GM23248 (cell line): ENCODE measurements around the gene ACVR1. TPM values are rescaled to one million over a fixed set of nuclear protein-coding genes. Genes with fewer than 3 reads are reported as not detected.
A peak's percentile ranks its signal among the peaks of the same experiment; 100 is the strongest.
"Not testable (repeated sequence)": the region's sequence is repeated elsewhere in the genome, so short reads cannot be mapped to it uniquely, and the experiment has no call there.

Experiments used
- DNase-seq: peaks from one replicate; pipeline ENCODE4 v3.0.0-alpha.2; 2015
- H2AFZ ChIP-seq: fragments of 200-600 bp; sonication (generic); 2 replicates; pipeline ENCODE4 v1.6.1; 2016; ENCODE audit warnings: antibody characterized with exemption
- H3F3A ChIP-seq: fragments of 200-600 bp; sonication (generic); 2 replicates; pipeline ENCODE4 v1.6.1; 2016; ENCODE audit warnings: mild to moderate bottlenecking, antibody characterized with exemption, mixed run types; ENCODE audit not compliant: insufficient read depth
- H3K27ac ChIP-seq: fragments of 200-600 bp; sonication (generic); 2 replicates; pipeline ENCODE4 v1.5.1; 2016; ENCODE audit warnings: mild to moderate bottlenecking
- H3K27me3 ChIP-seq: fragments of 200-600 bp; sonication (generic); replicated peaks from 2 replicates; pipeline ENCODE4 v1.6.1; 2016; ENCODE audit warnings: mild to moderate bottlenecking; ENCODE audit not compliant: insufficient read depth
- H3K36me3 ChIP-seq: fragments of 200-600 bp; sonication (generic); 2 replicates; pipeline ENCODE4 v1.6.1; 2016; ENCODE audit warnings: low read depth, mild to moderate bottlenecking
- H3K4me1 ChIP-seq: fragments of 200-600 bp; sonication (generic); 2 replicates; pipeline ENCODE4 v1.6.1; 2016; ENCODE audit warnings: mild to moderate bottlenecking; ENCODE audit not compliant: insufficient read depth
- H3K4me2 ChIP-seq: fragments of 200-600 bp; sonication (generic); one replicate; pipeline ENCODE4 v1.6.1; 2016; ENCODE audit warnings: mild to moderate bottlenecking; ENCODE audit not compliant: unreplicated experiment
- H3K4me3 ChIP-seq: fragments of 200-600 bp; sonication (generic); 2 replicates; pipeline ENCODE4 v1.5.1; 2016; ENCODE audit warnings: mild to moderate bottlenecking
- H3K79me2 ChIP-seq: fragments of 200-600 bp; sonication (generic); 2 replicates; pipeline ENCODE4 v1.6.1; 2016; ENCODE audit warnings: mild to moderate bottlenecking; ENCODE audit not compliant: insufficient read depth
- H3K9ac ChIP-seq: fragments of 200-600 bp; sonication (generic); 2 replicates; pipeline ENCODE4 v1.6.1; 2016; ENCODE audit warnings: mild to moderate bottlenecking
- H3K9me2 ChIP-seq: fragments of 200-600 bp; sonication (generic); 2 replicates; pipeline ENCODE4 v1.6.1; 2016; ENCODE audit warnings: mixed run types, mild to moderate bottlenecking, moderate library complexity; ENCODE audit not compliant: insufficient read depth
- H3K9me3 ChIP-seq: fragments of 200-600 bp; sonication (generic); one replicate; pipeline ENCODE4 v1.6.1; 2017; ENCODE audit warnings: low read depth
- H4K20me1 ChIP-seq: fragments of 200-600 bp; sonication (generic); 2 replicates; pipeline ENCODE4 v1.6.0; 2016; ENCODE audit not compliant: insufficient read depth
- EZH2 ChIP-seq: fragments of 200-600 bp; sonication (generic); IDR thresholded peaks from 2 replicates; pipeline ENCODE4 v1.6.1; 2018; ENCODE audit warnings: antibody characterized with exemption, mild to moderate bottlenecking; ENCODE audit not compliant: insufficient read depth, poor library complexity, severe bottlenecking
- EZH2phosphoT487 ChIP-seq: fragments of 200-600 bp; sonication (generic); IDR thresholded peaks from 2 replicates; pipeline ENCODE4 v1.6.1; 2018; ENCODE audit warnings: antibody characterized with exemption, moderate library complexity, mild to moderate bottlenecking, low read depth; ENCODE audit not compliant: insufficient read depth
- WGBS, 2 experiments: methylation state at CpG; one replicate each; pipeline ENCODE4 v1.1.6; 2015 to 2017; ENCODE audit warnings: low lambda C conversion rate in 2 of 2, low coverage in 1 of 2; ENCODE audit errors: missing lambda C conversion rate in 2 of 2; 5-methylcytosine and 5-hydroxymethylcytosine counted together
- in situ Hi-C: fragments of 300-500 bp; cut with MboI; formaldehyde crosslinking; loops from 2 replicates; pipeline ENCODE4 v1.15.0; 2020
- polyA plus RNA-seq: library from polyadenylated mRNA; unstranded; fragments of >200 nt; fragmentation: Nextera tagmentation; extraction: Ambion mirVana; gene quantifications from 2 replicates; pipeline ENCODE4 v1.2.1, GENCODE V29; 2016
- total RNA-seq: library from RNA; depleted of rRNA; stranded (reverse); fragments of >200 nt; shearing (Covaris generic); gene quantifications from 2 replicates; pipeline ENCODE4 v1.2.3, GENCODE V29; 2014

Gene ACVR1
- total and polyA plus RNA-seq, 2 experiments from 2014 or later: 16.2 to 31.3 TPM

DNA sequence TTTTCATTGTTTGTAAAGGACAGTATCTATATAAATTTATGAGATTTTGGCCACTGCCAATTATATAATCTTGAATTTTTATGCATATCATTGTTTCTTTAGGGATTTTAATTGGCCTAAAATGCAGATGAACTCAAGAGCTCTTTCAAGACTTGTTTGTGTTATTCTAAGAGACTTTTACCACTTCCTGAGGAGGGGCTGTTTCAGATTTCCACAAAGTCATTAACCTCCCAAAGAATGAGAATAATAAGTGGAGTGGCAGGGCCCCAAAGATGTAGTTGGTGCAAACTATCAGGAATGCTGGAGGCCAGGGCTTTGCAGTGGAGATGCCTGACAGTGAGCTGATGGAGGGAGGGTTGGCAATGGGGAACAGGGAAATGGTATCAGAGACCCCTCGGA lies 15.5 kb upstream of the ACVR1 start:
- WGBS, 2 experiments: 92 to 96% methylated on average over 1 of the region's 1 CpG
- TF ChIP-seq EZH2 (no peak), EZH2phosphoT487 (no peak)

GRCh38 chr2:157890969-157891642 lies 15.0 kb upstream of the ACVR1 start:
- Histone ChIP-seq H3K4me3 (no peak overlapping the region), H3K9ac (no peak overlapping the region), H4K20me1 (no peaks in the 10 kb centered on the region), H3F3A (peaks cover 9% of the 10 kb centered on the region), H3K4me1 (peaks cover 15% of the 10 kb centered on the region), H3K4me2 (no peak overlapping the region), H3K79me2 (no peaks in the 10 kb centered on the region), H3K27me3 (no peaks in the 10 kb centered on the region), H3K9me3 (no peaks in the 10 kb centered on the region), H3K27ac (no peak overlapping the region), H3K9me2 (no peaks in the 10 kb centered on the region), H3K36me3 (no peaks in the 10 kb centered on the region), H2AFZ (no peak overlapping the region)
- peak; percentile 12 for DNase-seq
- in situ Hi-C loops: no loop called here
- TF ChIP-seq EZH2phosphoT487 (no peak), EZH2 (no peak)
- WGBS, 2 experiments: 96 to 98% methylated on average over 2 of the region's 2 CpGs

More for the DNA sequence above, 15.5 kb upstream of the ACVR1 start:
- H3K79me2 ChIP-seq: no peaks in the 10 kb centered on the region
- in situ Hi-C loops: no loop called here
- no peak for DNase-seq
- no peak overlapping the region for H3K27ac ChIP-seq
- no peak overlapping the region for H3K4me2 ChIP-seq
- H2AFZ ChIP-seq: no peak overlapping the region
- H4K20me1 ChIP-seq: no peaks in the 10 kb centered on the region
- no peak overlapping the region for H3K9ac ChIP-seq
- no peaks in the 10 kb centered on the region for H3K27me3 ChIP-seq
- peaks cover 9% of the 10 kb centered on the region for H3F3A ChIP-seq
- H3K4me3 ChIP-seq: no peak overlapping the region
- no peaks in the 10 kb centered on the region for H3K9me3 ChIP-seq
- peaks cover 15% of the 10 kb centered on the region for H3K4me1 ChIP-seq
- H3K9me2 ChIP-seq: no peaks in the 10 kb centered on the region
- no peaks in the 10 kb centered on the region for H3K36me3 ChIP-seq

GRCh38 chr2:157887946-157888345 lies 11.8 kb upstream of the ACVR1 start:
- TF ChIP-seq EZH2: no peak
- Histone ChIP-seq H3K79me2 (no peaks in the 10 kb centered on the region), H3K9ac (no peak overlapping the region), H3K4me2 (no peak overlapping the region), H3K9me3 (no peaks in the 10 kb centered on the region), H3K36me3 (no peaks in the 10 kb centered on the region), H4K20me1 (no peaks in the 10 kb centered on the region), H3F3A (no peaks in the 10 kb centered on the region), H3K9me2 (no peaks in the 10 kb centered on the region), H2AFZ (no peak overlapping the region), H3K4me3 (no peak overlapping the region), H3K27me3 (no peaks in the 10 kb centered on the region), H3K27ac (no peak overlapping the region), H3K4me1 (no peaks in the 10 kb centered on the region)
- 49% methylated on average over 3 of the region's 3 CpGs for WGBS, 2 experiments
- in situ Hi-C loops: no loop called here
- DNase-seq: peak; percentile 24

- not testable (repeated sequence) for H2AFZ ChIP-seq, H3K4me2 ChIP-seq
Observed at GRCh38 chr2:157884533-157884932, 8.4 kb upstream of the ACVR1 start.

GRCh38 chr2:157880927-157881326 lies 4.8 kb upstream of the ACVR1 start:
- 91 to 97% methylated on average over 3 of the region's 3 CpGs for WGBS, 2 experiments

More at GRCh38 chr2:157884533-157884932, 8.4 kb upstream of the ACVR1 start:
- DNase-seq, H3K27me3 ChIP-seq, H4K20me1 ChIP-seq, H3K9ac ChIP-seq, H3K4me1 ChIP-seq, in situ Hi-C loops, H3K27ac ChIP-seq, H3K9me2 ChIP-seq, H3K4me3 ChIP-seq, H3K36me3 ChIP-seq, H3K79me2 ChIP-seq, H3F3A ChIP-seq, H3K9me3 ChIP-seq: not testable (repeated sequence)
- 64 to 71% methylated on average over 4 to 5 of the region's 5 CpGs for WGBS, 2 experiments

More at GRCh38 chr2:157880927-157881326, 4.8 kb upstream of the ACVR1 start:
- no peak for DNase-seq
- in situ Hi-C loops: no loop called here
- TF ChIP-seq EZH2phosphoT487: no peak
- no peak for TF ChIP-seq EZH2
- Histone ChIP-seq H3F3A (0 out of 2 replicates have a peak, but pooled peaks cover 8% of the 10 kb centered on the region), H3K9me3 (no peaks in the 10 kb centered on the region), H3K4me1 (0 out of 2 replicates have a peak, but pooled peaks cover 6% of the 10 kb centered on the region), H3K79me2 (no peaks in the 10 kb centered on the region), H3K9ac (no peak overlapping the region), H4K20me1 (no peaks in the 10 kb centered on the region), H3K4me3 (no peak overlapping the region), H3K4me2 (no peak overlapping the region), H3K36me3 (no peaks in the 10 kb centered on the region), H3K9me2 (no peaks in the 10 kb centered on the region), H3K27me3 (no peaks in the 10 kb centered on the region), H2AFZ (no peak overlapping the region), H3K27ac (no peak overlapping the region)
